AML-193 (cell line): Measurements from ENCODE around the gene MUC6.
"Not testable (repeated sequence)": the region's sequence is repeated elsewhere in the genome, so short reads cannot be mapped to it uniquely, and the experiment has no call there.

Source experiments
- DNase-seq, 2 experiments: peaks; one replicate each; lab custom pipeline; 2025; lab: John Stamatoyannopoulos, UW

Gene MUC6

DNA sequence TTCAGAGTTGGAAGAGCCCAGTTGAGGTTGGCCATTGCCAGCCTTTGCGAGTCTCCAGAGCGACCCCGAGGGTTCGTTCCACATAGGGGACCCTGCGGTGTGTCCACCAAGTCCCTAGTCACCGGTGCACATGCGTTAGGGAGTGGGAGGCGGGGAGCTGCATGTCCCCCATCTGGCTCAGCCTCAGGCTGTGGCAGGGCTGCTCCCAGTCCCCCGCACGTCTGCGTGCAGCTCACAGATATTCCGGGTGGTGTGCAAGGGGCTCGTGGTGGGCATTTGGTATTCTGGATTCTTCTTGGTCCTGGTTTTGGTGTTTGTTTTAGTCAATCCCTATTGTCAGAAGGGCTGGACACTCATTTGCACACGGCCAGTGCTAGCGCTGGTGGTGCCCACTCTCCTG lies 48.8 kb downstream of the MUC6 start:
- no peak for DNase-seq

DNA sequence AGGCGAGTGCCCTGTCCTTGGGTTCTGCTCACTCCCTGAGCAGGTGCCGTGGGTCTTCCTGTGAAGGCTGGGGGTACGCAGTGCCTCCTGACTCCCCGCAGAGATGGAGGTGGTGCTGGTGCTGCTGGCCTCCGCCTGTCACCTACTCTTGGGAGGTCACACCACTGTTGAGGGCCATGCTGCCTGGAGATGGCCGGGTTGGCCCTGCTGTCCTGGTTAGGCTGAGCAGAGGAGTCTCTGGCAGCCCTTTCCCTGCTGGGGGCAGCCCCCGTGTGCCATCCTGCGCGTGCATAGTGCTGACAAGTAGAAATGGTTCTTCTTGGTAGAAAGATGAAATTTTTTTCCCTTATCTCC lies 49.6 kb downstream of the MUC6 start:
- no peak for DNase-seq

GRCh38 chr11:986270-986951 lies 50.1 kb downstream of the MUC6 start:
- DNase-seq: no peak

DNA sequence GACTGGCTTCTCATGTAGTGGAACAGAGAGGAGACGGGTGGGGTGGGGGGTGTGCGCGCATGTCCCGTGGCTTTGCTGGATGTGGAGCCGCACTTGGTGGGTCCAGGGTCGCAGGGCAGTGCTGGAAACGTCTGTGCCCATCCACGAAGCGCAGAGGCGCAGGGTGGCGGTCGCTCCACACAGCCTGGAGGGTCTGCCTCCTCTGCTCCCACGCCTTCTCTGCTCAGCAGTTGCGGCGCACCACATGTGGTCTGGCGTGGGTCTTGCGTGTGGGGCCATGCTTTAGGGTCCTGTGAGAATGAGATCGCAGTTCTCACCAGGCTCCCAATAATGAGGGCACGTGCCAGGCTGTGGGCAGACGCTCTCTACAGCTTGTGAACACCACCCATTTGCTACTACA lies 50.7 kb downstream of the MUC6 start:
- DNase-seq: no peak

DNA sequence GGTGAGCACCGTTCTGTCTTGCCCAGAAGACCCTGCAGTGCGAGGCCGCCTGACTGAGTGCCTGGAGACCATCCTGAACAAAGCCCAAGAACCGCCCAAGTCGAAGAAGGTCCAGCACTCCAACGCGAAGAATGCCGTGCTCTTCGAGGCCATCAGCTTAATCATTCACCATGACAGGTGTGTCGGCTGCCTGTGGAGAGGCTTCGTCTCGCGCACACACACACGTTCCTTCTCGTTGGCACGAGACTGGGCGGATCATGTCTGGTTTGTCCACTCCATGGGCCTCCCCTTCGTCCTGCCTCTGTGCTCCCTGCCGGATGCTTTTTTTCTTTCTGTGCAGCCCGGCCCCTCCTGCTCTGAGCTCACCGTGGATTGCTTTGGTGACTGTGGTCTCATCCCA lies 51.1 kb downstream of the MUC6 start:
- DNase-seq: no peak

- DNase-seq: no peak
Measured at GRCh38 chr11:984546-984945, 52.0 kb downstream of the MUC6 start.

DNA sequence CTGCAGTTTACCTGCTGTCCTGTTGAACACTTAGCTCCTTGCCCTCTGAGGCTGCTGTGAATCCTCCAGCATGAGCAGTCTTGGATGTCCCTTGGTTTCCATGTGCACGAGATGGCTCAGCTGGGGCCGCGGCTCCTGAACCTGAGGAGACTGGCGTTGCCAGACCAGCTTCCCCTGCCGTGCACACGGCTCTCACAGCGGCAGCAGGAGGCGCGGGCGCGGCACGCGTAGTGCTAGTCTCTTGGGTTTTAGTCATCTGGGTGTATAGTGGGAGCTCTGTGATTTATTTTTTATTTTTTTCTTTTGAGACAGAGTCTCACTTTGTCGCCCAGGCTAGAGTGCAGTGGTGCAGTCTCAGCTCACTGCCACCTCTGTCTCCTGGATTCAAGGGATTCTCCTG lies 54.8 kb downstream of the MUC6 start:
- DNase-seq: no peak

- DNase-seq: no peak
Measured at GRCh38 chr11:980438-981357, 55.8 kb downstream of the MUC6 start.

- DNase-seq: no peak
Measured at GRCh38 chr11:978781-979180, 57.7 kb downstream of the MUC6 start.

DNA sequence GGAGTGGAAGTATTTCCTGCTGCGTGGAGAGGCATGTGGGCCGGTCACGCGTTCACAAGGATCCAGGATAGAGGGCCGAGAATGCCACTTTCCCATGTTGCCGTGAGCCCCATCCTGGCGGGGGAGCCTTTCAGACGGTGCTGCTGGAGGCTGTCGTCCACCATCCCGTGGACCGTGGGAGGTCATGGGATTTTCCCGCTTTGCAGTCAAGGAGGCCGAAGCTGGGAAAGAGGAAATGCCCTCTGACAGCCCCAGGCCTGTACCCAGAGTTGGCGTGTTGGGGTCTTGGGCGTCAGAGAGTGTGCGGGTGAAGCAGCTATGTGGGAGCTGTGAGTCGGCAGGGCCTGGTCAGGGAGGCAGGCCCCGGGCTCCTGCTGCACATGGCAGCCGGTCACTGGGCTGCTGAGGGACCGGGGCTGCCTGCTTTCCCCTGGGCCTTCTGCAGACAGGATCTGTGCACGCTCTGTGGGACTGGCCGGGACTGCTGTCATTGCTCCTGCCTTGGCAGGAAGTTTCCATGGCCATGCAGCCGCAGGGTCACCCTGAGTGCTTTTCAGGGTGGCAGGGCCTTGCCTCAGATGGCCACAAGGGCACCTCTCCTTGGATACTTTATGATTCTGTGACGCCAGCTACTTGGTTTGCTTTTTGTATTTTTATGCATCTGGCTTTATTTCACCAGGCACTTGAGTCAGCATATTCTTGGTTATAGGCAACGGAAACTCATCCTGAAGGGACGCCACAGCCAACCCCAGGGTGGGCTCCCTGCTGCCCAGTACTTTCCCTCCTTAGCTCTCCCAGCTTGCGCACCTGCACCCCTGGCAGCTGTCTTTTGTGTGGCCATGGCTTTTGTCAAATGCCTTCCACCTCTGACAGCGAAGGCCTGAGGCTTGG lies 58.4 kb downstream of the MUC6 start:
- DNase-seq: no peak

- DNase-seq: no peak
Measured at GRCh38 chr11:976431-977160, 59.9 kb downstream of the MUC6 start.

DNA sequence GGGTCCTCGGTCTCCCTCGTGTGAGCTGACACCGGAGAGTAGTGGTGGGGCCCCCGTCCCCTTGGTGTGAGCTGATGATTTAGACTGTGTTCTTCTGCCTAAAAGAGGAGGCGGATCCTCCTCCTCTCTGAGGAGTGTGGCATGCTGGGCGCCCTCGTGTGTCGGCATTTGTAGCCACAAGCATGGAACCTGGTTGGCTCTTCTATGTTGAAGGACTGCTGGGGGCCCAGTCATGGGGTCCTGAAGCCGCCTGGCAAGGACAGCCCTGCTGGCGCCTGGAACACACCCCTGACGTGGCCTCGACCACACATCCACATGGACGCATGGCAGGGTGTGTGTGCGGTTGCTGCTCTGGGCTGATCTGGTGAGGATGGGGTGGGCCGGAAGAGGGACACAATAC lies 60.7 kb downstream of the MUC6 start:
- DNase-seq: no peak

DNA sequence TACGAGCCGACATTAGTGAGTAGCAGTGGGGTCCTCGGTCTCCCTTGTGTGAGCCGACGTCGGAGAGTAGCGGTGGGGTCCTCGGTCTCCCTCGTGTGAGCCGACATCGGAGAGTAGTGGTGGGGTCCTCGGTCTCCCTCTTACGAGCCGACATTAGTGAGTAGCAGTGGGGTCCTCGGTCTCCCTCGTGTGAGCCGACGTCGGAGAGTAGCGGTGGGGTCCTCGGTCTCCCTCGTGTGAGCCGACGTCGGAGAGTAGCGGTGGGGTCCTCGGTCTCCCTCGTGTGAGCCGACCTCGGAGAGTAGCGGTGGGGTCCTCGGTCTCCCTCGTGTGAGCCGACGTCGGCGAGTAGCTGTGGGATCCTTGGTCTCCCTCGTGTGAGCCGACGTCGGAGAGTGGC lies 61.1 kb downstream of the MUC6 start:
- DNase-seq: not testable (repeated sequence)

GRCh38 chr11:973237-973636 lies 63.3 kb downstream of the MUC6 start:
- no peak for DNase-seq

DNA sequence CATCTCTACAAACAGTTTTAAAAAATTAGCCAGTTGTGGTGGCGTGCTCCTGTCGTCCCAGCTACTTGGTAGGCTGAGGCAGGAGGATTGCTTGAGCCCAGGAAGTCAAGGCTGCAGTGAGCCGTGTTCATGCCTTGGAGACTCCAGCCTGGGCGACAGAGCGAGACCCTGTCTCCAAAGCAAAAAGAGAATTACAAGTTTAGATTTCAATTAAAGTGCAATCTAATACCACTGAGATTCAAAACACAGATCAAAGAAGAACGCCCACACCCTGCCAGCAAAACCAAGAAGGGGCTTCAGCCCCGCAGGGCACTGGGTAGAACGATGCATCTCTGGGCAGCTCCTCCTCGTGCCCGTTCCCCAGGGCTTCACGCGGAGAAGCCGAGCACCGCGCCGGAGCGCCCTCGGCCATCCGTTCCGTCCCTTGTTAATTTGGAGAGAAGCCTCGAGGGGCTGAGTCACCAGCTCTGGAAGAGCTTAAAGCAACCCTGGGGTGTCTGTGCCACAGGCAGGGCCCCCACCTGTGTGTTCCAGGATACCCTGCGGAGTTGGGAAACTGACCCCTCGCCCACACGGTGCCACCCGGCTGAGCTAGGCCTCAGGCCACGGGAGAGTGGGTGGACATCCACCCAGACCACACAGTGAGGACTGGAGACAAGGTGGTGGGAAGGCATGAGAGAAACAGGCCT lies 63.9 kb downstream of the MUC6 start:
- no peak for DNase-seq

DNA sequence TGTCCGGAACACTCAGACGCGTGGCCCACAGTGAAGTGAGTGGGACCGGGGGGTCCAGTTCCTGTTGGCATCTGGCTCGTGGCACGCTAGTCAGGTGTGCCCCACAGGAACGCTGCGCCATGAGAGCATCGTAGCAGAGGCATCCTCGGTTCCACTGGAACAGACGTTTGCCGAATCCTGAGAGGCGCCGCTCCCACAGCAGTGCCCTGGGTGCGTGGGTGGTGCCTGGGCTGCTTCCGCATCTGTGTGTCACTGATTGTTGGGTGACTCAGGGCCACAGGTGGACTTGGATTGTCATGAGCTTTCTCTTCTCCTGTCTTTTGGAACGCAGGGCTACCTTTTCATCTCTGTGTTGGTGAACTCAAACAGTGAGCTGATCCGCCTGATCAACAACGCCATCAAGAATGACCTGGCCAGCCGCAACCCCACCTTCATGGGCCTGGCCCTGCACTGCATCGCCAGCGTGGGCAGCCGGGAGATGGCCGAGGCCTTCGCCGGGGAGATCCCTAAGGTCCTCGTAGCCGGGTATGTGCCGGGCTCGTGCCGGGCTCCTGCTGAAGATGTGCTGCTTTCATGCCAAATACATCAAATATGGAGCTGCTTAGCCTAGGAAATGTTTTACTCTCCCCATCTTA lies 64.7 kb downstream of the MUC6 start:
- DNase-seq: no peak

GRCh38 chr11:971092-971690 lies 65.3 kb downstream of the MUC6 start:
- no peak for DNase-seq

GRCh38 chr11:970319-970871 lies 66.1 kb downstream of the MUC6 start:
- DNase-seq: no peak

DNA sequence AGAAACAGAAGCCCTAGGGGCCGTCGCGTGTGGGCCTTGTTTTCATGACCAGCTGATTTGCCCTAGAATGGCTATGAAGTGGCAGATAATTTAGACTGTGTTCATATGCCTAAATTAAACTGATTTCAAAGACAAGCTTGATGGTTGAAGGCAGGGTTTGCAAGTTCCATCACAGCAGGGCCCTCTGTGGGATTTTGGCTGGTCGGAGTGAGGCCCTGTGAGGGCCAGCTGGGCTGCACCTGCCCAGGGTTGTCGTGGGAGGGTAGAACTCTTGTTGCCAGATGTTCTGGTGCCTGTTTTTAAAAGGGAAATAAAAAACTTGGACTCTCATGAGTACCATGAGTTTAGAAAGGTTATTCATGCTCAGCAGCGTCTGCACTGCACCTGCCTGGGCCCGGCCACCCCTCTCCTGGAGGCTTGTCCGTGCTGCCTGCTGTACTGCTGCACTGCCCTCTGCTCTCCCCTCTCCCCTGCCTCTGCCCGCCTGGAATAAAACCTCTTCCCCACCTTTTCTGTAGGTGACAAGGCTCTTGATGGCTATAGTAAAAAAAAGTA lies 66.8 kb downstream of the MUC6 start:
- no peak for DNase-seq

DNA sequence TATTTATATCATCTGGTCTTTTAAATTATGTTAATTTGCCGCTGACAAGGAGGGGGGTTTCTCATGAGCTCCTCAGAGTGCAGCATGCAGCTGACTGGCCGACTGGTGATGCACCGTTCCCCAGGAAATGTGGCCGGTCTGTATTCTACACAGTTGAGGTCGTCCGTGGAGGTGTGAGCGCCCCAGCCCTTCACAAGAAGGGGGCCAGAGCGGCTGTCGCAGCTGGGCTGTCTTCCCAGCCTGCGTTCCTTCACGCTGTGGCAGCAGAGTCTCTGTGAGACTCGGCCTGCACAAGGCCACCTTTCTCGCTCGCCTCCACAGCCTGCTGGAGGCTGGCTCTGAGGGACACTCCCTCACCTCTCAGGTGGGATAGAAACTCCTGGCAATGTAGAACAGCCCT lies 67.7 kb downstream of the MUC6 start:
- DNase-seq: no peak
